Activated CD4-positive, alpha-beta memory T cell treated with anti-CD3 and anti-CD28 coated beads for 36 hours (primary cell): ENCODE measurements around the gene MMP8. TPM values are rescaled to one million over a fixed set of nuclear protein-coding genes. Genes with fewer than 3 reads are reported as not detected.
A peak's percentile ranks its signal among the peaks of the same experiment; 100 is the strongest.

Source experiments
- CTCF ChIA-PET: fragments of 350-600 bp; sonication (Branson Sonifier 250); formaldehyde crosslinking; loops from one replicate; lab custom pipeline; 2021; ENCODE audit warnings: antibody characterized with exemption, inconsistent platforms; lab: Charles Lee
- POLR2A ChIA-PET: fragments of 350-600 bp; sonication (Branson Sonifier 250); formaldehyde crosslinking; loops from one replicate; lab custom pipeline; 2021; ENCODE audit warnings: antibody characterized with exemption; lab: Charles Lee
- DNase-seq: peaks from one replicate; pipeline ENCODE4 v3.0.0-alpha.2; 2020
- H3K27ac Mint-ChIP-seq: one replicate; pipeline ENCODE4 v1.8.0; 2021; ENCODE audit warnings: mixed read lengths
- H3K27me3 Mint-ChIP-seq: one replicate; pipeline ENCODE4 v1.8.0; 2021; ENCODE audit warnings: mixed read lengths
- H3K36me3 Mint-ChIP-seq: one replicate; pipeline ENCODE4 v1.8.0; 2021; ENCODE audit warnings: mixed read lengths
- H3K4me1 Mint-ChIP-seq: one replicate; pipeline ENCODE4 v1.8.0; 2021; ENCODE audit warnings: low read depth, mixed read lengths
- H3K4me3 Mint-ChIP-seq: one replicate; pipeline ENCODE4 v1.8.0; 2021; ENCODE audit warnings: mild to moderate bottlenecking, mixed read lengths
- H3K9me3 Mint-ChIP-seq: one replicate; pipeline ENCODE4 v1.8.0; 2021; ENCODE audit warnings: mixed read lengths
- intact Hi-C: fragments of 100-400 bp; cut with micrococcal nuclease; formaldehyde crosslinking; loops from one replicate; pipeline ENCODE4 v1.15.1; 2023
- total RNA-seq, 2 experiments: library from RNA; stranded (reverse); gene quantifications; one replicate each; pipeline ENCODE4 v1.2.3, GENCODE V29; 2021

Gene MMP8
- total RNA-seq, 2 experiments from 2014 or later, result not detected

GRCh38 chr11:102676084-102676483, 48.7 kb downstream of the MMP8 start:
- peaks cover 9% of the 10 kb centered on the region for H3K27me3 Mint-ChIP-seq
- no peaks in the 10 kb centered on the region for H3K9me3 Mint-ChIP-seq
- no peaks in the 10 kb centered on the region for H3K36me3 Mint-ChIP-seq
- intact Hi-C loops, result no loop called here
- CTCF ChIA-PET, result interaction anchor here (1.7 to 3.1 kb wide), 2 partner anchors 9 kb away, joined by 3 to 15 read pairs; no protein-coding TSS in a partner anchor
- POLR2A ChIA-PET, result no interaction called here
- no peak overlapping the region for H3K27ac Mint-ChIP-seq
- DNase-seq, result no peak
- H3K4me1 Mint-ChIP-seq, result no peaks in the 10 kb centered on the region
- H3K4me3 Mint-ChIP-seq, result no peak overlapping the region

- Mint-ChIP-seq H3K27me3 (no peaks in the 10 kb centered on the region), H3K4me1 (no peaks in the 10 kb centered on the region), H3K9me3 (no peaks in the 10 kb centered on the region), H3K27ac (no peak overlapping the region), H3K4me3 (no peak overlapping the region), H3K36me3 (no peaks in the 10 kb centered on the region)
- ChIA-PET CTCF (interaction anchor here (0.6 kb wide), 1 partner anchor 81 kb away, joined by 3 read pairs; no protein-coding TSS in a partner anchor), POLR2A (no interaction called here)
- DNase-seq, result no peak
- intact Hi-C loops, result loop anchor here (10.0 kb wide), 1 partner anchor 55 kb away; no protein-coding TSS in a partner anchor
Observed at GRCh38 chr11:102669664-102670063, 55.1 kb downstream of the MMP8 start.

- DNase-seq, result peak; percentile 15
Observed at GRCh38 chr11:102666331-102666957, 58.3 kb downstream of the MMP8 start.

GRCh38 chr11:102664001-102664752, 60.6 kb downstream of the MMP8 start:
- no peaks in the 10 kb centered on the region for H3K9me3 Mint-ChIP-seq
- no peaks in the 10 kb centered on the region for H3K4me1 Mint-ChIP-seq
- peak; percentile 25 for DNase-seq
- no peaks in the 10 kb centered on the region for H3K36me3 Mint-ChIP-seq
- H3K4me3 Mint-ChIP-seq, result no peak overlapping the region
- peaks cover 3% of the 10 kb centered on the region for H3K27me3 Mint-ChIP-seq
- CTCF ChIA-PET, result interaction anchor here (0.9 to 3.7 kb wide), 5 partner anchors 168 to 375 kb away, joined by 3 to 64 read pairs (median 29); no protein-coding TSS in a partner anchor
- intact Hi-C loops, result loop anchor here (10.0 kb wide), 1 partner anchor 49 kb away; no protein-coding TSS in a partner anchor
- no peak overlapping the region for H3K27ac Mint-ChIP-seq
- POLR2A ChIA-PET, result no interaction called here

More at GRCh38 chr11:102666331-102666957, 58.3 kb downstream of the MMP8 start:
- Mint-ChIP-seq H3K36me3 (no peaks in the 10 kb centered on the region), H3K4me1 (no peaks in the 10 kb centered on the region), H3K27me3 (no peaks in the 10 kb centered on the region), H3K9me3 (no peaks in the 10 kb centered on the region), H3K27ac (no peak overlapping the region), H3K4me3 (no peak overlapping the region)
- CTCF ChIA-PET, result interaction anchor here (0.5 to 3.7 kb wide), 56 partner anchors 8 to 1405 kb away, joined by 3 to 64 read pairs (median 4); partner anchors contain the start of gene MMP3
- POLR2A ChIA-PET, result no interaction called here
- intact Hi-C loops, result loop anchor here (1.0 to 10.0 kb wide), 4 partner anchors 52 to 378 kb away; no protein-coding TSS in a partner anchor

GRCh38 chr11:102662607-102663006, 62.1 kb downstream of the MMP8 start:
- Mint-ChIP-seq H3K27me3 (peaks cover 8% of the 10 kb centered on the region), H3K4me3 (no peak overlapping the region), H3K4me1 (no peaks in the 10 kb centered on the region), H3K27ac (no peak overlapping the region), H3K36me3 (no peaks in the 10 kb centered on the region), H3K9me3 (no peaks in the 10 kb centered on the region)
- no peak for DNase-seq
- intact Hi-C loops, result loop anchor here (10.0 kb wide), 1 partner anchor 48 kb away; no protein-coding TSS in a partner anchor
- POLR2A ChIA-PET, result no interaction called here
- CTCF ChIA-PET, result no interaction called here

Other genes with a start within 250 kb of the MMP8 start
- gene MMP7, start 194.2 kb downstream of the MMP8 start, total RNA-seq, result not detected
- not detected for gene MMP20, start 99.6 kb downstream of the MMP8 start, total RNA-seq
- not detected for gene MMP27, start 19.2 kb downstream of the MMP8 start, total RNA-seq
- not detected for gene MMP10, start 55.7 kb upstream of the MMP8 start, total RNA-seq
- not detected for gene MMP1, start 73.2 kb upstream of the MMP8 start, total RNA-seq
- gene MMP3, start 118.7 kb upstream of the MMP8 start, total RNA-seq, result not detected
- gene MMP12, start 150.0 kb upstream of the MMP8 start, total RNA-seq, result not detected
- not detected for gene MMP13, start 230.8 kb upstream of the MMP8 start, total RNA-seq